DND-41 (cell line): Measurements from ENCODE around the gene ARHGAP6.

Experiments used
- ATAC-seq: fragments of 200-7000 bp; cut with Tn5 transposase; 3 replicates; pipeline ENCODE4 v1.9.1; 2021; ENCODE audit warnings: low read depth; ENCODE audit not compliant: insufficient read depth
- DNase-seq: peaks from one replicate; pipeline ENCODE4 v3.0.0-alpha.2; 2020
- H2AFZ ChIP-seq: 2 replicates; pipeline ENCODE4 v1.6.0; 2012; ENCODE audit warnings: low read depth, low read length
- H3K27ac ChIP-seq: 2 replicates; pipeline ENCODE4 v1.5.1; 2012; ENCODE audit warnings: low read length, inconsistent platforms
- H3K27me3 ChIP-seq: fragments of 200-600 bp; sonication (generic); 2 replicates; pipeline ENCODE4 v1.6.0; 2012; ENCODE audit warnings: low read length, mild to moderate bottlenecking, inconsistent platforms; ENCODE audit not compliant: insufficient read depth, poor library complexity
- H3K36me3 ChIP-seq: 2 replicates; pipeline ENCODE4 v1.5.1; 2012; ENCODE audit warnings: low read length, inconsistent platforms; ENCODE audit not compliant: insufficient read depth
- H3K4me1 ChIP-seq: 2 replicates; pipeline ENCODE4 v1.5.1; 2012; ENCODE audit warnings: mild to moderate bottlenecking, low read length; ENCODE audit not compliant: insufficient read depth
- H3K4me2 ChIP-seq: 2 replicates; pipeline ENCODE4 v1.6.0; 2012; ENCODE audit warnings: mild to moderate bottlenecking, moderate library complexity, low read length, inconsistent platforms; ENCODE audit not compliant: insufficient read depth
- H3K4me3 ChIP-seq, 2 experiments: fragments of 200-600 bp in 1 of 2; shearing (Covaris generic) in 1 of 2; 2 replicates each; pipeline ENCODE4 v1.5.1; 2012 to 2016; ENCODE audit warnings: inconsistent platforms in 2 of 2, low read length in 2 of 2, mild to moderate bottlenecking in 2 of 2, low read depth in 1 of 2, moderate library complexity in 1 of 2
- H3K79me2 ChIP-seq: 2 replicates; pipeline ENCODE4 v1.6.0; 2012; ENCODE audit warnings: low read length, inconsistent platforms; ENCODE audit not compliant: insufficient read depth
- H3K9ac ChIP-seq: 2 replicates; pipeline ENCODE4 v1.6.0; 2012; ENCODE audit warnings: low read depth, mild to moderate bottlenecking, inconsistent platforms, low read length, moderate library complexity
- H3K9me3 ChIP-seq: 2 replicates; pipeline ENCODE4 v1.5.1; 2012; ENCODE audit warnings: low read length, moderate library complexity, mild to moderate bottlenecking, inconsistent platforms; ENCODE audit not compliant: insufficient read depth, severe bottlenecking
- H4K20me1 ChIP-seq: 2 replicates; pipeline ENCODE4 v1.6.0; 2012; ENCODE audit warnings: low read length; ENCODE audit not compliant: insufficient read depth
- CTCF ChIP-seq: IDR thresholded peaks from 2 replicates; pipeline ENCODE4 v1.5.1; 2012; ENCODE audit warnings: borderline replicate concordance, low read length, moderate library complexity, mild to moderate bottlenecking; ENCODE audit not compliant: poor library complexity, severe bottlenecking; ENCODE audit errors: extremely low read depth
- EZH2 ChIP-seq: IDR thresholded peaks from 3 replicates; pipeline ENCODE4 v1.6.1; 2012; ENCODE audit warnings: borderline replicate concordance, low read depth, mild to moderate bottlenecking, moderate library complexity, low read length, inconsistent platforms; ENCODE audit not compliant: severe bottlenecking

The ARHGAP6 gene

GRCh38 chrX:11541510-11541909 is 124.2 kb downstream of the ARHGAP6 start:
- H3K4me1 ChIP-seq, result no peaks in the 10 kb centered on the region
- no peak overlapping the region for H3K9ac ChIP-seq
- H3K27me3 ChIP-seq, result no peaks in the 10 kb centered on the region
- H4K20me1 ChIP-seq, result no peaks in the 10 kb centered on the region
- H3K4me3 ChIP-seq, result no peak overlapping the region
- no peak for TF ChIP-seq EZH2
- no peaks in the 10 kb centered on the region for H3K36me3 ChIP-seq
- H3K9me3 ChIP-seq, result no peaks in the 10 kb centered on the region
- no peak overlapping the region for H2AFZ ChIP-seq
- ATAC-seq, result no peak
- no peaks in the 10 kb centered on the region for H3K79me2 ChIP-seq
- no peak for DNase-seq
- no peak overlapping the region for H3K27ac ChIP-seq
- no peak overlapping the region for H3K4me2 ChIP-seq

- Histone ChIP-seq H2AFZ (no peak overlapping the region), H3K4me3 (no peak overlapping the region), H4K20me1 (no peaks in the 10 kb centered on the region), H3K36me3 (no peaks in the 10 kb centered on the region), H3K9me3 (no peaks in the 10 kb centered on the region), H3K27me3 (no peaks in the 10 kb centered on the region), H3K4me2 (no peak overlapping the region), H3K4me1 (no peaks in the 10 kb centered on the region), H3K27ac (no peak overlapping the region), H3K79me2 (no peaks in the 10 kb centered on the region), H3K9ac (no peak overlapping the region)
- no peak for TF ChIP-seq CTCF
- TF ChIP-seq EZH2, result no peak
- DNase-seq (no peak), ATAC-seq (no peak)
Observed at GRCh38 chrX:11540532-11541377, 125.0 kb downstream of the ARHGAP6 start.

GRCh38 chrX:11537141-11537540 is 128.6 kb downstream of the ARHGAP6 start:
- H4K20me1 ChIP-seq, result no peaks in the 10 kb centered on the region
- H3K27me3 ChIP-seq, result no peaks in the 10 kb centered on the region
- no peak overlapping the region for H2AFZ ChIP-seq
- DNase-seq (no peak), ATAC-seq (no peak)
- H3K4me1 ChIP-seq, result no peaks in the 10 kb centered on the region
- no peaks in the 10 kb centered on the region for H3K9me3 ChIP-seq
- no peak overlapping the region for H3K9ac ChIP-seq
- H3K79me2 ChIP-seq, result no peaks in the 10 kb centered on the region
- no peak overlapping the region for H3K27ac ChIP-seq
- H3K36me3 ChIP-seq, result no peaks in the 10 kb centered on the region
- TF ChIP-seq CTCF (no peak), EZH2 (no peak)
- H3K4me3 ChIP-seq, result no peak overlapping the region
- no peak overlapping the region for H3K4me2 ChIP-seq

- H3K4me2 ChIP-seq, result no peak overlapping the region
- no peak overlapping the region for H3K27ac ChIP-seq
- no peaks in the 10 kb centered on the region for H3K4me1 ChIP-seq
- ATAC-seq (no peak), DNase-seq (no peak)
- H3K79me2 ChIP-seq, result no peaks in the 10 kb centered on the region
- H2AFZ ChIP-seq, result no peak overlapping the region
- no peak overlapping the region for H3K4me3 ChIP-seq
- H3K9me3 ChIP-seq, result no peaks in the 10 kb centered on the region
- H4K20me1 ChIP-seq, result no peaks in the 10 kb centered on the region
- no peaks in the 10 kb centered on the region for H3K27me3 ChIP-seq
- no peak overlapping the region for H3K9ac ChIP-seq
- TF ChIP-seq CTCF (no peak), EZH2 (no peak)
- no peaks in the 10 kb centered on the region for H3K36me3 ChIP-seq
Observed at GRCh38 chrX:11535156-11535919, 130.4 kb downstream of the ARHGAP6 start.
